ENCODE measurements around the gene CCDC187.

The CCDC187 gene

DNA sequence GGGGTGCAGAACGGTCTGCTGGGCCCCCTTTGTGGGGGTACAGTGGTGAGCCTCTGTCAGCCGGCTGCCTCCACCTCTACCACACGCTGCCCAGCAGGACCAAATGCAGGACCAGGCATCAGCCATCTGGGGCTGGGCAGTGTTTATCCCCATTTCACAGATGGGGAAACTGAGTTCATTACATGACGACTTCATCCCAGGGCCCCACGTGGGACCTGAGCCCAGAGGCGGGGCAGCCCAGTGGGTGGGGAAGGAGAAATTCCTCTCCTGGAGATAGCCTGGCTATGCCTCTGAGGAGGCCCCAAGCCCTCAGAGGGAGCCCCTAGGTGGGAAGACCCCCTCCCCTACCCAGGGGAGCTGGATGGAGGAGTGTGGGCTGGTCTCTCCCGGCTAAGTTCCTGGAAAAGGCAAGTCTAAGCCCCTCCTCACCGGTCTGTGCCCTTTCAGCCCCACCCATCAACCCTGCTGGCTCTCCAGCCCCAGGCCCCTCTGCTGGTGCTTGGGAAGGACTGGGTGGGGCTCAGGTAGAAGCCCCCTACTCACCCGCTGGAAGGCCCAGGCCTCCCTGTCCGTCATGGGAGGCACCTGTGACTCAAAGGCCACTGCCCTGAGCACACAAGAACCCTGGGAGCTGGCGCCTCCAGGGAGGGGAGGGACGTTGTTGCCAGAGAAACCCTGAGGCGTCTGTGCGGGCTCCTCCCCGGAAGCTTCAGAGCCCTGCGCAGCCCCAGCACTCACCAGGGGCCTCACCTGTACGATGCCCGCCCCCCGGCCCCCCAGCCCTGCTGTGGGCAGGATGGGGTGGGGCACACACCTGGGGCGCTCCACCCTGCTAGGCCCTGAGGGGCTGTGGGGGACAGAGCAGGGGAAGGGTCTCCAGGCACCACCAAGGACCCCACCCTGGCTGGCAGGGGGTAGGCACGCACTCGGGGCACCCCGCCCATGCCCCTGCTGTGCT is 7.4 kb upstream of the CCDC187 start:
- no peak for DNase-seq

GRCh38 chr9:136310273-136311030 is 6.6 kb upstream of the CCDC187 start:
- DNase-seq, result no peak

GRCh38 chr9:136309806-136310220 is 5.9 kb upstream of the CCDC187 start:
- no peak for DNase-seq

- DNase-seq, result no peak
Observed at GRCh38 chr9:136309101-136309801, 5.4 kb upstream of the CCDC187 start.

- no peak for DNase-seq
Observed at GRCh38 chr9:136308702-136309053, 4.8 kb upstream of the CCDC187 start.

GRCh38 chr9:136308006-136308701 is 4.3 kb upstream of the CCDC187 start:
- DNase-seq, result no peak

DNA sequence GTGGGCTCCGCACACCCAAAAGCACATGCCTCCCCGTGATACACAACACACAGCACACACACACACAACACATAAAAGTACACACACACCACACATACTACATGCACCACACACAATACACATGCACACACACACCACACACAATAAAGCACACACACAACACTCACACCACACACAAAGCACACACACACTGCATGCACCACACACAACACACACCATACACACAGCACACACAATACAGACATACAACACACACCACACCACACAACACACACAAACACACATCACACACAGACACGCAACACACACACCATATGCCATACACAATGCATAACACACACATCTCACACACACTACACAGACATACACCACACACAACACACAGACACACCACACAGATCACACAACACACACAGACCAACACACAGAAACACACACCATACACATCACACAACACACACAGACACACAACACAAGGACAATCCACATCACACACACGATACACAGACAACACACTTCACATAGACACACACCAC is 3.4 kb upstream of the CCDC187 start:
- no peak for DNase-seq

DNA sequence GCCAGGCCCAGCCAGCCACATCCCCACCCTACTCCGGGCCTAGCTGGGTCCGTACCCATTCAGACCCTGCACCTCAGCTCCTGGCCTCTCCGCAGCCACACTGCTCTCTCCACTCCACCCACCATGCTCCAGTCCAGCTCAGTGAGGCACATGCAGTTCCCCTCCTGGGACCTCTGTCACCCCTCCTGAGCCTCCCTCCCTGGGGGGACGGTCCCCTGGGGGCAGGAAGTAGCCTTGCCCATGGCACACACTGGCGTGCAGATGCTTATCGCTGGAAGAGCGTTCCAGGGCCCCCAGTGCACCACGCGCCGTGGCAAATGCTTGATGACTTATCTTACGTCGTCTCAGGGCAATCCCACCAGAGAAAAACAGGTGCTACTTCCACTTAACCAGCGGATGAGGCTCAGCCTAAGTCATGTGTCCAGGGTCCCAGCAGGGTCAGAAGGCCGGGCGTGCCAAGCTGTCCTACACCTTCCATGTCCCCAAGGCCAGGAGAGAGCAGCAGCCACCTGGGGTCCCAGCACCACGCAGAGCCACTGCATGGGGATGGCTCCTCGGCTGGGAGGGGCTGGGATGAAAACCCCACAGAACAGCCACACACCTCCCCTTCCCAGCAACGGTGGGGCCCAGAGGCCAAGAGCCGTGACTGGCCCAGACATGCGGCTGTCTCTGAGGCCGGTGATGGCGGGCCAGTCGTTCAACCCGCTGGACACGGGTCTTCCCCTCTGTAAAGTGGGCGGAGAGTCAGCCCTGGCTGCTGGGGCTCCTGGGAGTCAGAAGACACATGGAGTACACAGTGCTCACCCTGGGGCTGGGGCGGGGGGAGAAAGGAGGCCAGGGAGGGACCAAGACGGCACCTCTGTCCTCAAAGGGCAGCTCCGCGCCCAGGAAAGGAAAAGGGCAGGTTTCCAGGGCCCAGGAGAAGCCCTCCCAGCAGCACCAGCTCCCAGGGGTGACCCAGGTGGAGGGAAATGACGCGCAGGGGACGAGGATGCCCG is 2.6 kb upstream of the CCDC187 start:
- no peak for DNase-seq

DNA sequence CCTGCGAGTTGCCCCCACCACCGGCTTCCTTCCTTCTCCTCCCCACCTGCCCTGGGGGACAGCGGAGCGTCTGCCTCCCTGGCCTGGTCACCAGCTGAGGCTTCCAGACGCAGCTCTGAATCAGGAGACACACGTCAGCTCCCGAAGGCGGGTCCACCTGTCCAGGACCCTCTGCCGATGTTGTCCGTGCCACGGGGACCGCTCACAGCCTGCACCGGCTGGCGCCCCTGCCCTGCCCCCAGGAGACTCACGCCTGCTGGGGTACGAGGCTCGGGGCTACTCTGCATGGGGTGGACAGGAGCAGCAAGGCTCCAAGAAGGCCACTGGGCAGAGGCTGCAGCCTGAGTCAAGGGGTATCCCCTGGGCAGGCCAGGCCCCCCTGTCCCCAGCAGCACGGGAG is 1.9 kb upstream of the CCDC187 start:
- no peak for DNase-seq

GRCh38 chr9:136304981-136305380 is 1.1 kb upstream of the CCDC187 start:
- DNase-seq, result no peak

GRCh38 chr9:136304456-136304855 is 562 bp upstream of the CCDC187 start:
- no peak for DNase-seq

GRCh38 chr9:136303066-136303824 is 649 bp downstream of the CCDC187 start:
- DNase-seq, result no peak

GRCh38 chr9:136302527-136302926 is 1.4 kb downstream of the CCDC187 start:
- DNase-seq, result no peak

GRCh38 chr9:136300866-136301265 is 3.0 kb downstream of the CCDC187 start:
- DNase-seq, result no peak

GRCh38 chr9:136300016-136300545 is 3.8 kb downstream of the CCDC187 start:
- DNase-seq, result no peak

DNA sequence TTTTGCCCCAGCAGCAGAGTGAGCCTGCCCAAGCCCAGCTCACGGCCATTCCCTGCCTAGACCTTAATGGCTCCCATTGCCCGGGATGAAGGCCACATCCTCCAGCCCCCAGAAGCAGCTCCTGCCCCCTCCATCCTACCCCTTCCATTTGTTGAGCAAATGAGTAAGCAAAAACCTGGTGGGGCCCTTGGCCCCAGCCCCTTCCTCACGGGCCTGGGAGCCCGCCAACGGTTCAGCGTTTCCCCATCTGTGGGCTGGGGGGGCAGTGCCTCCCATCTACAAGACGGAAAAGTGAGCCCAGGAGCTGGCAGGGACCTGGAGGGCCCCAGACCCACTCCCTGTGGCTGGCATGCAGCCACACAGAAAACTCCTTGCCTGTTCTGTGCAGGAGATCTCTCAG is 4.4 kb downstream of the CCDC187 start:
- DNase-seq, result no peak

GRCh38 chr9:136299116-136299515 is 4.8 kb downstream of the CCDC187 start:
- DNase-seq, result no peak

- no peak for DNase-seq
Observed at GRCh38 chr9:136297766-136298735, 5.8 kb downstream of the CCDC187 start.

Measured in activated CD4-positive, CD25-positive, alpha-beta regulatory T cell (primary cell).